ENCODE data around the gene NAAA.
"Not testable (repeated sequence)": the region's sequence is repeated elsewhere in the genome, so short reads cannot be mapped to it uniquely, and the experiment has no call there.

The NAAA gene

DNA sequence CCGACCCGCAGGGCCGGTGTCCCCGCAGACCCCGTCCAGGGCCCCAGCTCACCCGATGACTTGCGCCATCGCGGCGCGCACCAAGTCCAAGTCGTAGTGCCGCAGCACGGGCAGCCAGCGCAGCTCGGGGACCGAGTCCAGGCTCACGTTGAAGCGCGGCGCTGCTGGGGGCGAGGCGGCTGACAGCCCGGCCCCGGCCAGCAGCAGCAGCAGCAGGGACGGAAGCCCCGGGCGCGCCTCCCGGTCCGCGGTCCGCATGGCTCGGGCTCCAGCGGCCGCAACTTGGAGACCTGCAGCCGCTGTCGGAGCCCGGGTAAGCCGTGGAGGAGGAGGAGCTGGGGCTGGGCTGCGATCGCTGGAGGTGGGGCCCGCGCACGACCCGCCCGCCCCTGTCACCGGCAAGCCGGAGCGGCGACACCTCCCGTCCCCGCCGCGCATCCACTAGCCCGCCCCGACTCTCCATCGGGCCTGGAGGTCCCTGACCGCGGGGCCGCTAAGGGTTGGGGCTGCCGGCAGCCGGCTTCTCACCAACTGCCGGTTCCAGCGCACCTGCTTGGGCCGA is at the start of gene NAAA:
Gene NAAA (minus strand): TSS at position 322 of the 562 bp plus-strand sequence. CDS start 64 bp downstream, at position 258.
- peak; percentile 88 for DNase-seq (ENCODE audit: low spot score)

DNA sequence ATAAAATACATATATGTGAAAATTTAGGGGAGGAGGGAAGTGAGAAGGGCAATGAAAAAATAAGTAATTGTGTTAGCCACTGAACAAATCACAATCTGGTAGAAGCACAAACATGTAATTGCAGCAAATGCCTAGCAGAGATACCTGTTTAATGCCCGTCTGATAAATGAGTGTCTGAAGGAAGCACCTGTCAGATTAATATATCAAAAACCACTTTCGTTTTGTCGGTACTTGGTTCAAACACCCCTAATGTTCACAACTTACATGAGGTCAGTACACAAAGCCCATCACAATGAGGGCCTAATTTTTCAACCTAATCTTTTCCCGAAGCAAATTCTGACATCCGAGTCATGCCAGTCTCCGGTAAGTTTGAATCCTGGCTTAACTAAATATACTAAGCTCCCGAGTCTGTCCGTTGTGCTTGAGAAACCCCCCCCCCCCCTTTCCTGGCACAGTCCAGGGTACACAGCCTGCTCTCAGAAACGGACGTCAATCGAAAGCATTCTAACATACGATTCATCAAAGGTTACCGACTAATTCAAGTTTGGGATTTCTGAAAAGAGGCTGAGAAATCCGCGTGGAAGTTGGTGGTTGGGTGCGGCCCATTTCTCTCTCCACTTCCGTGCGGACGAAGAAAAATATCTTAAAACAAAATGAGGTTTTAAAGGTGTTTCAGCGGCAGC is 49.2 kb upstream of the NAAA start:
- DNase-seq (ENCODE audit: low spot score) = no peak

DNA sequence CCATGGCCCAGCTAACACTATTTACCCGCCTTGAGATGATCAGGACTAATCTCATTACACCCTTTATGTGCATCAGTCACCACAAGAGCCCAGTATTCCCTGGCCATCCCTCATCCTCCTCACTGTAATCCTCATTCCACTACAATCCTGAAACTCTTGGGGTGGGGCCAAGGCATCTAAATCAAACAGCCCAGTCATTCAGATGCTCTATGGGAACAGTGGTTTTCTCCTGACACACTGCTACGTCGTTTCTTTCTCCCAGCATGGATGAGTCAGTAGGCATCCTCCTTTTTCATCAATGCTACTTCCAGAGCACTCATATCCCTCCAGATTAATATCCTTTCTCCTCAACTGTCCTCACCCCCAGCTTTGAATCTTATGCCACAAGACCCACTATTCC is 44.3 kb upstream of the NAAA start:
- DNase-seq (ENCODE audit: low spot score) = no peak

DNA sequence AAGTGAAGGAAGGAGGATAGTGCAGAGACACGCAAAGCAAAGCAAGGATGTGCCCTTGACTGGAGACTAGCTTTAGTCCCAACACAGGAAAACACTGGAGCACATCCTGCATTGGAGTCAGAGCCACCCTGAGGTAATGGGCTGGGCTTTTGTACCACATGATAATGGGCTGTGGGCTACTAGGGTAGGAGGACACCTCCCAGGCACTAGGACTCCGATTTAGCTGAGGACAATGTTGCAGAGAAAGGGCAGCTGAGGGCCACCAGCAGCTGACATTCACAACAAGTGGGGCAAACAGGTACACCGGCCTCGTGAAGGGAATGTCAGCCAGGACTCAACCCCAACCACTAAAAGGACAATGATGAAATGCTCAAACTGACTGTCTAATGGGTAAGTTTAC is 39.8 kb upstream of the NAAA start:
- DNase-seq (ENCODE audit: low spot score) = no peak

DNA sequence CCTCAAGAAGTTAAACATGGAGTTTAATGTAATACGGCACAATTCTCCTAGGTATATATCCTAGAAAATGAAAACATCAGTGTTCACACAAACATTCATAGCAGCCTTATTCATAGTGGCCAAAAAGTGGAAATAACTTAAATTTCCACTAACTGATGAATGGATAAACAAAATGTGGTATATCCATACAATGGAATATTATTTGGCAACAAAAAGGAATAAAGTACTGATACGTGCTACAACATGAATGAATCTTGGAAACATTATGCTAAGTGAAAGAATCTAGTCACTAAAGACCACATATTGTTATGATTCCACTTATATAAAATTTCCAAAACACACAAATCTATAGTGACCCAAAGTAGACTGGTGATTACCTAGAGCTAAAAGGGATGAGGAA is 35.4 kb upstream of the NAAA start:
- DNase-seq (ENCODE audit: low spot score) = no peak

DNA sequence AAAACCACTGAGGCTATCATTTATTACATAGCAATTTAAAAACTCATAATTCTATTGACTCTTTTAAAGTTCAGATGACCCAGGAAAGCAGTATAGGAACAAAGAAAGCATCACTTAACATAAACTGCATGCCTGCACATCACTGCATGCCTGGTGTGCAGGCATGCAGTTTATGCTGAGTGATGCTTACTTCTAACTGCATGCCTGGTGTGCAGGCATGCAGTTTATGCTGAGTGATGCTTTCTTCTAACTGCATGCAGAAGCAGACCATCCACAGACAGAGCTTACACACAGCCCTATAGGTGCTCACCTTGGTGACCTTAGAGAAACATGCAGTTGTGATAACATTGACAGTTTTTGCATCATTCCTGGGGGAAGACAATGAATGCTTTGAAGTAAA is 33.0 kb upstream of the NAAA start:
- DNase-seq (ENCODE audit: low spot score) = no peak

DNA sequence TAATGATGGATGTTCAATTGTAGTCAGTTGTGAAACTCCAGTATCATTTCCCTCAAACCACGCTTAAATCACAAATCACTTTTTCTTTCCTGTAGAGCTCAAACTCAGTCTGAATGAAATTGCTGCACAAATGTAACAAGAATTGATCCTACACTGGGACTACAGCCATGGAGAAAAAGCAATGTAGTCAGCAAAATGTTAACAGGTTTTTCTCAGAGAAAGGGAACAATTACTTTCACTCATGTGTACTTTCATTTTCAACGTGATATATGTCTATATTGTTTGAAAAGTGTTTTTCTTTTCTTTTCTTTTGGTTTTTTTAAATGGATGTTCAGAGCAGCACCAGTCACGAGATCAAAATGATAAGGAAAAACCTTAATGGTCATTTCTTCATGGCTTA is 27.3 kb upstream of the NAAA start:
- DNase-seq (ENCODE audit: low spot score) = no peak

DNA sequence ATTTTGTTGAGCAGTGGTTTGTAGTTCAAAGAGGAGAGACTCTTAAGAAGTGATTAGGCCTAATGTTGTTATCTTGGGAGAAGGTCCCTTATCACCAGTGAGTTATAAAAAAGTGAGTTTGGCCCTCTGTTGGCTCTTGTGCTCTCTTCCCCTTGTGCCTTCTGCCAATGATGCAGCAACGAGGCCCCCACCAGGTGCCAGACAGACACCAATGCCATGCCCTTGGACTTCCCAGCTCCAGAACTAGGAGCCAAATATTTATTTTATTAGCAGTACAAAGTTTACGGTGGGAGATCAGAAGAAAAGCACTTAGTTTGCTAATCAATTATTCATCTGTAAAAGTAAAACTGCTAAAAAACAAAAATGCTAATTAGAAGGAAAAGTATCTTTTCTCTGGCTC is 22.7 kb upstream of the NAAA start:
- DNase-seq (ENCODE audit: low spot score) = no peak

DNA sequence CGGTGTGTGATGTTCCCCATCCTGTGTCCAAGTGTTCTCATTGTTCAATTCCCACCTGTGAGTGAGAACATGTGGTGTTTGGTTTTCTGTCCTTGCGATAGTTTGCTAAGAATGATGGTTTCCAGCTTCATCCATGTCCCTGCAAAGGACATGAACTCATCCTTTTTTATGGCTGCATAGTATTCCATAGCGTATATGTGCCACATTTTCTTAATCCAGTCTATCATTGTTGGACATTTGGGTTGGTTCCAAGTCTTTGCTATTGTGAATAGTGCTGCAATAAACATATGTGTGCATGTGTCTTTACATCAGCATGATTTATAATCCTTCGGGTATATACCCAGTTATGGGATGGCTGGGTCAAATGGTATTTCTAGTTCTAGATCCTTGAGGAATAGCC is 21.3 kb upstream of the NAAA start:
- DNase-seq (ENCODE audit: low spot score) = not testable (repeated sequence)

DNA sequence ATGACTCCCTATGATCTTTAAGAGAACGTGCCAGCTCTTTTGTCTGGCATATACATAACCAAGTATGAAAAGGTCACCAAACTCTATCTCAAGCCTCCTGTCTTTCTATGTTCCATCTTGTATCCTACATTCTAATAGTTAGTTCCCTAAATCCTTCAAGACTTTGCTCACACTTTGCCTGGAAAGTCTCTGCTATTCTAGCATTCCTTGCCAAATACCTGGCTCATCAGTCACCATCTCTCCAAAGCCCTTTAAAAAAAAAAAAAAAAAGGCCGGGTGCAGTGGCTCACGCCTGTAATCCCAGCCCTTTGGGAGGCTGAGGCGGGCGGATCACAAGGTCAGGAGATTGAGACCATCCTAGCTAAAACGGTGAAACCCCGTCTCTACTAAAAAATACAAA is 17.7 kb upstream of the NAAA start:
- not testable (repeated sequence) for DNase-seq (ENCODE audit: low spot score)

DNA sequence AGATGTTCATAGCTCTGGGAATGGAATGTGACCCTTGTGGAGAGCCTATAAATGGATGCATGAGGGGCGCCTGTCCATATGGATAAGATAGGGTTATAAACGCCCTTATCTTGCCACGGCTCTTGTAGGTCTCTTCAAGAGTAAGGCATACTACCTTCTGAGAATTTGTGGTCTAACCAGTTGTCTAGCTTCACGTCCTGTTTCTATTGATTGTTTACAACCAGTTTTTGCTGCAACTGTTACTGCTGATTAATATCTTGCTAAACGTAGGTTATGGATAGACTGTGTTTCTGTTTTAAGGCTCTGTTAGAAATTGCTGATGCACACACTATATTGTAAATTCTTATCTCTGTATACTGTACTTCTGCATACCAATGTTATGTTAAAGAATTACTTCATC is 14.0 kb upstream of the NAAA start:
- DNase-seq (ENCODE audit: low spot score) = not testable (repeated sequence)

DNA sequence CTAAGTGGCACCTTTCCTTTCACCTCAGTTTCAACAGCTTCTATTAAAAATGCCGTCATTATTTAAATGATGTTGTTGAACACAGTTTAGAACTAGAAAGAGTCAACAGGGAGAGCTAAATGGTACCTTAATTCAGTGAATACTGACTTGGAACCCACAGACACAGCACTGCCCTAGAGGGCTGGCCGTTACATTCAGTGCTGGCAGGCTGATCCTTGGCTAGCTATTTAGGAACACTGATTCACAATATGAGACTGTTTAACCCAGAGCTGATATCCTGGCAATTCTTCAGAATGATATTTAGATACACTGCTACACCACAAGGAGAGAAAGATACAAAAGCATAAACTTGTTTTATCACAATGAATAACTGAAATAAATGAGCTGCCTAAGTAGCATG is 12.7 kb upstream of the NAAA start:
- DNase-seq (ENCODE audit: low spot score) = no peak

DNA sequence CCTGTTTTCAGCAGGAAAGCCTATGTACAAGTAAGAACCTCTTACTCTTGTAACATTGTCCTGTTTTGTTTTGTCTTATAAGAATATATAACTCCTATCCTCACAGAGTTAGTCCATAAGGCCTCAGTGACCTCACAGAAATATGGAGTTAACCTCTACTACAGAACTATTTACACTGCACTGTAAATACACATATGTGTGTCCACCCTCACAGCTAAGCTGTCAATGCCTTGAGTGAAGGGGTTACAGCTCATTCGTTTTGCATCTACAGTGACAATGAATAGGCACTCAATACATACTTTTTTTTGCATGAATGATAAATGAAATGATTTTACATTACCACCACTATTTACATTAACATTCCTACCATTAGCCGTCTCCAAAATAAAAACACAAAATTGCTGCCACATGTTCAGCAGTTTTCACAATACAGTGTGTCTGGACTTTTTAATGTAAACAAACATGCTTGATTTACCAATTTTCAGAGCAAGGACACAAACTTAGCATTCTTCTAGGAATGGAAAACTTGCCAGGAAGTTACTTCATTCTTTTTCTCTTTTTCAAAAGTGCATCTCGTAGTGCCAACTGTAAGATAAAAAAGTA is 9.5 kb upstream of the NAAA start:
- DNase-seq (ENCODE audit: low spot score) = no peak

DNA sequence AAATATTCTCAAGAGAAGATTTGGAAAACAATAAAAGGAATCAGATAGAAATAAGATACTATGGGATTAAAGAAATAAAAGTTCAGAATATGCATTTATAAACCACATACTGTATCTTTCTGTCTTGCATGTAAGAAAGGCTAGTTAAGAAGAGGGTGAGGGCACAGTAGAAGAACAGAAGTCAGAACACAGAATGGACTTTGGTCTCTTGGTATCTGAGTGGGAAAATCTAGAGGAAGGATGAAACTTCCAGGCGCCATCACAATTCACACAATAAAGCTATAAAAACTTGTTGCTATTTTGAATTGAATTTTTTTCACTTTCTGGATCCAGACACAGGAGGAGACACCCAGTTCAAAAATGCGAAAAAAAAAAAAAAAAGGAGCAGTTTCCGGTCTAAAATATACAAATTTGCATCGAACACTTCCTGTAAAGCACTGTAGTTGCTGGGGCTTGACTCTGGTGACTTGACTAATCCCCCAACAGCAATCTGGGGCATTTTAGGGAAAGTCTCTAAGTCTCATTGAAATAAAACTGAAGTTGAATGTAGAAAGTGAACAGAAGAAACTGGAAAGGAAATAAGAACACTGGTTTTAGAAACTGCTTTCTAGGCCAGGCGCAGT is 8.1 kb upstream of the NAAA start:
- no peak for DNase-seq (ENCODE audit: low spot score)

DNA sequence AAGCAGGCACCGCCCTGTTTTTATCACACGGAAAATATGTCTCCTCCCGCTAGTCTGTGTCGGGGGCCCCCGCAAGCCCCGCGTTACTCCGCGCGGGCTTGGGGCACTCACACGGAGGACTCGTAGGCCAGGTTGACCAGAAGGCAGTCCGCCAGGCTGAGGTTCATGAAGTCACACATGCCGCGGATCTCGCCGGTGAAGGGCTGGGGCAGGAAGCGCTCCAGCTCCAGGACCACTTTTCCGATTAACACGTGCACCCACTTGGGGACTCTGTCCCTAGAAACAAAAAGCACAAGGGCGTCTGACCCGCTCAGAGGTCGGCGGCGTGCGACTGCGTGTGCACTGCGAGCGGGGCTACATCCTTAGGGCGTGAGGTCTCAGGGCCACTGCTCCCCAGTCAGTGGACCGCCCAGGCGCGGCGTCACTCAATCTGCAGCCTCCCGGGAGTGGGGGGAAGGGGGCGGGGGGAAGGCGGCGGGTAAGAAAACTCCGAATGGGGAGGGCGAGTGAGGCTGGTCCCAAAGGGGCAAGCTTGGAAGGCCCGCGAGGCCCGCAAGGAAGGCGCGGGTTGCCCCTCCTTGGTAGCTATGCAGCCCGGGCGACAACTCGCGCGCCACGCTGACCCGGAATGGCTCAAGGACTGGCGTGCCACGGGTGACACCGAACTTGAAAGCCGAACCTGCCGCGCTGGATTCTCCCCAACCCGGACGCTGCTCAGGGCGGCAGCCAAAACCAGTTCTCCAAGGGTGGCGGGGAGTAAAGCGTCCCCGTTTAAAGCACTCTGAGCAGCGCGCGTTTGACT is 722 bp downstream of the NAAA start:
- DNase-seq (ENCODE audit: low spot score) = peak; percentile 86

DNA sequence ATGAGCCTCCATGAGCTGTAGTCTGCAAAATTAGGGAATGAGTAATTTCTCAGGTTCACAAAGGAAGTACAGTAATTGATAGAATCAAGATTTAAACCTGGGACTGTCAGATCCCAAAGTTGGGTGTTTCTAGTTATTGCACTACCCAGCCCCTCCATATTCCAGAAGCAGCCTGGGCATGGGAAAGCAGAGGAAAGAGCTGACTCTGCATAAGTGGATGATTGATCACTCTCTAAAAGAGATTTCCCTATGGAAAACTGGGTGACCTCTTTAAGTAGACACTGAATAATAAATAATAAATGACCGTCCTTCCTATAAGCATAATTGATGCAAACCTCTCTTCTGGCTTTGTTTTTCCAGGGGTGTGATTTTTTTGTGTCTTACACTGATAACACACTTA is 5.2 kb downstream of the NAAA start:
- DNase-seq (ENCODE audit: low spot score) = no peak

DNA sequence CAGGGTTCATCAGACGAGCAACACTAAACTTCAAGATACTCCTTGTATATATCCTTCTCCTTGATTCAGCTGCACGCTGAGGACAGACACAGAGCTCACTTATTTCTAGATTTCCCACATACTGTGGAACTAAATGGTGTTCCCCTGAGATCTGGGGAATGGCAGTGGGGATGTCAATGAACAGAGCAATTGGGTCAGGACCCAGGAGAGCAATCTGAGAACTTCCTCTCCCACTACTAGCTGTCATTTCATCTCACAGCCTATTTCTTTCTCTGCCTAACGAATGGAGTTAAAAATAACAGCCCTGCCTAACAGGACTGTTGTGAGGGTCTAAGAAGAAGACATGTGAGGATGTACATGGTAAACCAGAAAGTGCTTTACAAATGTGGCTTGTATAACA is 10.7 kb downstream of the NAAA start:
- no peak for DNase-seq (ENCODE audit: low spot score)

DNA sequence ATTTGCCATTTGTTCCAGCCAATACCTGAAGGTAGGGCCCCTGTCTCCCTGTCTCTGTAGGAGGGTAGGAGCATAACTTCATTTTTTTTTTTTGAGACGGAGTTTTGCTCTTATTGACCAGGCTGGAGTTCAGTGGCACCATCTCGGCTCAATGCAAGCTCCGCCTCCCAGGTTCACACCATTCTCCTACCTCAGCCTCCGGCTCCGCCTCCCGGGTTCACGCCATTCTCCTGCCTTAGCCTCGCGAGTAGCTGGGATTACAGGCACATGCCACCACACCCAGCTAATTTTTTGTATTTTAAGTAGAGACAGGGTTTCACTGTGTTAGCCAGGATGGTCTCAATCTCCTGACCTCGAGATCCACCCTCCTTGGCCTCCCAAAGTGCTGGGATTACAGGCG is 15.9 kb downstream of the NAAA start:
- DNase-seq (ENCODE audit: low spot score) = not testable (repeated sequence)

DNA sequence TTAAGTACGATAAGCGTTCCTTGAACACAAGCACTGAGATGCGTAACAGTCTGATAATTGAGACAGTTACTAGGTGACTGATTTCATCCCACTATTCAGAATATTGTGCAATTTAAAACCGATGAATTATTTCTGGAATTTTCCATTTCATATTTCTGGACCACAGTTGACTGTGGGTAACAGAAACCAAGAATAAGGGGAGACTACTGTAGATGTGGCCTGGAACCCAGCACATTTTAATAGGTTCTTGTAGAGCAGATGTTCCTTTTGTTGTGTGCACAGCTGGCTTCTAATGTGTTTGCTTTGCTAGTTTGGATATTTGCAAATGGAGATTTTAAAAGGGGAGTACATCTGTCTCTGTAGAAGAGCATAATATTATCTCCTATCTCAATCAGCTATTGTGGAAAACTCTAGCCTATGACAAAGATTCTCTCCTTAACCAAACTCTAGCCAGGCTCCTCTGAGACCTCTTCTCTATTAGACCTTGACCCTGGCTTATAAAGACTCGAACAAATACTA is 16.4 kb downstream of the NAAA start:
- no peak for DNase-seq (ENCODE audit: low spot score)

DNA sequence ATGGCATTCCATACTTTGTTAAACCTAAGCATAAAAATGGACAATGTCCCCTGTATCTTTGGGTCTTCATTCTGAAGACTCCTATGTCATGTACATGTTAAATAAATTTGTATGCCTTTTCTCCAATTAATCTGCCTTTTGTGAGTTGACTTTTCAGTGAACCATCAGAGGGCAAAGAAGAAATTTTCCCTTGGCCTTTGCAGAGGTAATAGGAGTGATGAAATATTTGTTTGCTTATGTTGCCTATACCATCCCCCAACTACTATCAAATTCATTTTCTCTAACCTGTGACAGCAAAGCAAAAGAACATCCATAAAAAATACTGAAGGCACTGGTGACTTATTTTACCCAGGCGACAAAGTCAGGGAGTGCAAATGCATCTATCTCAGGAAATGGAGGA is 18.2 kb downstream of the NAAA start:
- no peak for DNase-seq (ENCODE audit: low spot score)

DNA sequence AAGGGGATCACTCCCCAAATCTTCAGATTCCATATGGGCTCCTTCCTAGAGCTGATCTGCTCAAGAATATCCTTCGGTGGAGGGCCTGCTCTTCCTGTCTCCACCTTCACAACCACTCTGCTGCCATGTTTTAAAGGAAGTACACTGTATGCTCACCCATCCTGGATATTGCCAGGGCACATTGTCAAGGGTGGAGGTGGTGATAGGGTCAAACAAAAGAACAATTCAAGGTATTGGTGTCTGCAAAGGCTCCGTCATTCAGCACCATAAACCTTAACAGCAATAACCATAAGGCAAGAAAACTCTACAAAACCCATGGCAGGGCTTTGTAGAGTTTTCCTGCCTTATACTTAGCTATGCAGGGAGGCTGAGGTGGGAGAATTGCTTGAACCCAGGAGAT is 18.9 kb downstream of the NAAA start:
- no peak for DNase-seq (ENCODE audit: low spot score)

DNA sequence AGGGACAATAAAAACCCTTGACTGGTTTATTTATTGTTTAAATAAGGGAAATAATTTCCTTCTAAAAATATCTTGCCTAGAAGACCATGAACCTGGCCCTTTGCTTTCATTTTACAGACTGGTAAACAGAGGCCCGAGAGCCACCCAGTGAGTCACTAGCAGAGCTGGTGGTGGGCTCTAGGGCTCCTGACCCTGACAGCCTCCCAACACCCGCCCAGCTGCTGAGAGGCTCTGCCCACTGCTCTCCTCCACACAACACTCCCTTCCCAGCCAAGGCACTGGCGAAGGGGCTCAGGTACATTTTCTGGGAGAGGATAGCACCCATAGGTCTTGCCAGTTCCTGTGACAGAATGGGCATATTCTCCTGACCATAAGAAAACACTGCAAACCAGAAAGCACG is 20.5 kb downstream of the NAAA start:
- DNase-seq (ENCODE audit: low spot score) = no peak

All from iPS-NIHi11 (cell line).